CD14-positive monocyte (primary cell): ENCODE data around the gene TCP1. TPM values are rescaled to one million over a fixed set of nuclear protein-coding genes. Genes with fewer than 3 reads are reported as not detected.
A peak's percentile ranks its signal among the peaks of the same experiment; 100 is the strongest.

Source experiments
- DNase-seq, 3 donors: peaks; one replicate each; pipeline ENCODE4 v3.0.0-alpha.2; 2011 to 2022
- H2AFZ ChIP-seq: 2 replicates; pipeline ENCODE4 v1.6.0; 2012; ENCODE audit warnings: mild to moderate bottlenecking, low read depth, low read length, inconsistent platforms; ENCODE audit not compliant: insufficient read depth, poor library complexity, severe bottlenecking
- H3K27ac ChIP-seq, 2 donors: 1 replicate in 1 of 2; 2 replicates in 1 of 2; pipeline ENCODE4 v1.5.1; 2012 to 2013; ENCODE audit warnings: low read length in 2 of 2, control low read depth in 1 of 2, inconsistent platforms in 1 of 2, low read depth in 1 of 2, mild to moderate bottlenecking in 1 of 2
- H3K27me3 ChIP-seq, 2 donors: one replicate each; pipeline versions ENCODE4 v1.6.0 to v1.6.1; 2011 to 2013; ENCODE audit warnings: low read length in 2 of 2; ENCODE audit not compliant: control insufficient read depth in 2 of 2, insufficient read depth in 2 of 2
- H3K36me3 ChIP-seq, 2 donors: replicated peaks in 1 of 2; 1 replicate in 1 of 2; 2 replicates in 1 of 2; pipeline versions ENCODE4 v1.5.1 to v1.6.1; 2012 to 2013; ENCODE audit warnings: low read length in 2 of 2, control low read depth in 1 of 2, inconsistent platforms in 1 of 2, mild to moderate bottlenecking in 1 of 2; ENCODE audit not compliant: insufficient read depth in 2 of 2, control insufficient read depth in 1 of 2
- H3K4me1 ChIP-seq, 2 donors: 1 replicate in 1 of 2; 2 replicates in 1 of 2; pipeline versions ENCODE4 v1.5.1 to v1.6.1; 2012 to 2013; ENCODE audit warnings: low read length in 2 of 2, control low read depth in 1 of 2, inconsistent platforms in 1 of 2, mild to moderate bottlenecking in 1 of 2, moderate library complexity in 1 of 2; ENCODE audit not compliant: insufficient read depth in 2 of 2, control insufficient read depth in 1 of 2
- H3K4me2 ChIP-seq: replicated peaks from 2 replicates; pipeline ENCODE3; 2012; ENCODE audit warnings: low read length, moderate library complexity, mild to moderate bottlenecking; ENCODE audit not compliant: poor library complexity, severe bottlenecking; ENCODE audit errors: extremely low read depth
- H3K4me3 ChIP-seq, 3 experiments: fragments of 200-600 bp in 1 of 3; sonication (generic) in 1 of 3; replicated peaks in 1 of 3; 1 replicate in 2 of 3; 2 replicates in 1 of 3; pipeline ENCODE4 v1.5.1; 2011 to 2013; ENCODE audit warnings: low read length in 3 of 3, mild to moderate bottlenecking in 3 of 3, control low read depth in 2 of 3, low read depth in 2 of 3, inconsistent platforms in 1 of 3, moderate library complexity in 1 of 3
- H3K79me2 ChIP-seq: 2 replicates; pipeline ENCODE4 v1.6.0; 2012; ENCODE audit warnings: mild to moderate bottlenecking, control low read depth, inconsistent platforms, low read length, moderate library complexity; ENCODE audit not compliant: insufficient read depth
- H3K9ac ChIP-seq: 2 replicates; pipeline ENCODE4 v1.6.0; 2017; ENCODE audit warnings: low read length, mild to moderate bottlenecking; ENCODE audit not compliant: insufficient read depth, poor library complexity, severe bottlenecking
- H3K9me3 ChIP-seq, 2 donors: replicated peaks in 1 of 2; 1 replicate in 1 of 2; 2 replicates in 1 of 2; pipeline versions ENCODE4 v1.5.1 to v1.6.1; 2012 to 2013; ENCODE audit warnings: low read length in 2 of 2, control low read depth in 1 of 2; ENCODE audit not compliant: control insufficient read depth in 1 of 2, insufficient read depth in 1 of 2
- H4K20me1 ChIP-seq: 2 replicates; pipeline ENCODE4 v1.6.0; 2012; ENCODE audit warnings: mild to moderate bottlenecking, low read length, control low read depth, moderate library complexity; ENCODE audit not compliant: insufficient read depth
- H3K27ac Mint-ChIP-seq, 7 donors: one replicate each; pipeline ENCODE4 v1.8.0; 2020; ENCODE audit warnings: mild to moderate bottlenecking in 7 of 7, mixed read lengths in 7 of 7, moderate library complexity in 6 of 7, inconsistent platforms in 2 of 7
- H3K27me3 Mint-ChIP-seq, 3 donors: one replicate each; pipeline ENCODE4 v1.8.0; 2021 to 2022; ENCODE audit warnings: low read depth in 3 of 3, mild to moderate bottlenecking in 3 of 3, mixed read lengths in 3 of 3, moderate library complexity in 3 of 3, inconsistent platforms in 1 of 3
- H3K36me3 Mint-ChIP-seq, 2 donors: one replicate each; pipeline ENCODE4 v1.8.0; 2020; ENCODE audit warnings: mixed read lengths in 2 of 2, inconsistent platforms in 1 of 2, mild to moderate bottlenecking in 1 of 2
- H3K4me1 Mint-ChIP-seq: one replicate; pipeline ENCODE4 v1.8.0; 2020; ENCODE audit warnings: mild to moderate bottlenecking, mixed read lengths
- H3K4me3 Mint-ChIP-seq, 2 donors: one replicate each; pipeline ENCODE4 v1.8.0; 2020; ENCODE audit warnings: mild to moderate bottlenecking in 2 of 2, mixed read lengths in 2 of 2, moderate library complexity in 1 of 2
- H3K9me3 Mint-ChIP-seq, 7 donors: one replicate each; pipeline ENCODE4 v1.8.0; 2020 to 2022; ENCODE audit warnings: mixed read lengths in 7 of 7, mild to moderate bottlenecking in 6 of 7, moderate library complexity in 6 of 7, inconsistent platforms in 2 of 7
- CTCF ChIP-seq: fragments of 200-600 bp; IDR thresholded peaks from one replicate; pipeline ENCODE4 v1.8.0; 2022; ENCODE audit warnings: antibody characterized with exemption, mild to moderate bottlenecking
- WGBS: methylation state at CpG from one replicate; pipeline ENCODE4 v1.1.5; 2013; ENCODE audit warnings: missing lambda C conversion rate; ENCODE audit not compliant: insufficient coverage; 5-methylcytosine and 5-hydroxymethylcytosine counted together
- intact Hi-C, 2 donors: fragments of 100-400 bp; cut with micrococcal nuclease; formaldehyde crosslinking; loops; one replicate each; pipeline versions ENCODE4 v1.15.0 to v1.15.1; 2023
- polyA plus RNA-seq, 3 donors: library from polyadenylated mRNA; depleted of rRNA in 1 of 3; unstranded in 2 of 3; stranded (reverse) in 1 of 3; fragments of 300-500 nt in 2 of 3; fragments of >200 nt in 1 of 3; fragmentation: Illumina TruSeq in 2 of 3; gene quantifications; 1 replicate in 2 of 3; 2 replicates in 1 of 3; pipeline ENCODE4 v1.2.3, GENCODE V29; 2012 to 2021

The TCP1 gene
- polyA plus RNA-seq, 3 donors = 44.5 to 79.5 (median 69.3) TPM

- Histone ChIP-seq H3K79me2 (peaks cover 9% of the 10 kb centered on the region), H4K20me1 (peaks cover 19% of the 10 kb centered on the region), H3K27ac (no peak overlapping the region), H2AFZ (no peak overlapping the region), H3K27me3 (no peaks in the 10 kb centered on the region), H3K9ac (no peak overlapping the region), H3K4me2 (no peak overlapping the region), H3K4me1 (no peaks in the 10 kb centered on the region), H3K9me3 (no peaks in the 10 kb centered on the region), H3K36me3 (peaks cover 55 to 73% of the 10 kb centered on the region in 2 donors), H3K4me3 (no peak overlapping the region)
- TF ChIP-seq CTCF = no peak
- peaks cover 65 to 73% of the 10 kb centered on the region in 2 donors for H3K36me3 Mint-ChIP-seq
- H3K4me1 Mint-ChIP-seq = no peaks in the 10 kb centered on the region
- no peaks in the 10 kb centered on the region for H3K27me3 Mint-ChIP-seq
- H3K4me3 Mint-ChIP-seq = no peak overlapping the region
- intact Hi-C loops = no loop called here
- no CpG with 5 or more reads among the region's 7 CpGs for WGBS
- H3K27ac Mint-ChIP-seq = peak overlapping the region in 3 of 7 donors; percentile 37 to 56 (median 39)
- DNase-seq = no peak
- no peaks in the 10 kb centered on the region for H3K9me3 Mint-ChIP-seq
Observed at GRCh38 chr6:159777240-159777904, 12.0 kb downstream of the TCP1 start.

GRCh38 chr6:159772196-159772595 lies 17.2 kb downstream of the TCP1 start:
- no peaks in the 10 kb centered on the region for H3K27me3 Mint-ChIP-seq
- Histone ChIP-seq H3K4me3 (no peak overlapping the region), H3K36me3 (peaks cover 23 to 63% of the 10 kb centered on the region in 2 donors), H3K9ac (no peak overlapping the region), H3K4me2 (no peak overlapping the region), H3K79me2 (no peaks in the 10 kb centered on the region), H2AFZ (no peak overlapping the region), H4K20me1 (no peaks in the 10 kb centered on the region), H3K9me3 (no peaks in the 10 kb centered on the region), H3K27me3 (no peaks in the 10 kb centered on the region), H3K4me1 (no peaks in the 10 kb centered on the region), H3K27ac (no peak overlapping the region)
- H3K27ac Mint-ChIP-seq = no peak overlapping the region
- intact Hi-C loops = no loop called here
- no peak for DNase-seq
- no peaks in the 10 kb centered on the region for H3K4me1 Mint-ChIP-seq
- no peak overlapping the region for H3K4me3 Mint-ChIP-seq
- no CpG with 5 or more reads among the region's 1 CpG for WGBS
- TF ChIP-seq CTCF = no peak
- peaks cover 0 to 2% (median 0%) of the 10 kb centered on the region in 7 donors for H3K9me3 Mint-ChIP-seq
- H3K36me3 Mint-ChIP-seq = peaks cover 54 to 68% of the 10 kb centered on the region in 2 donors
